PC-3 (cell line): Measurements from ENCODE around the gene PIEZO2. TPM values are rescaled to one million over a fixed set of nuclear protein-coding genes. Genes with fewer than 3 reads are reported as not detected.

Source experiments
- ATAC-seq: fragments of 200-7000 bp; cut with Tn5 transposase; 2 replicates; pipeline ENCODE4 v1.9.1; 2020; ENCODE audit warnings: mild to moderate bottlenecking, moderate library complexity
- BruUV-seq: library from RNA; stranded (reverse); fragments of 400-500 nt; replicated peaks from 2 replicates; lab custom pipeline; 2021; lab: Mats Ljungman, UMichigan
- CTCF ChIA-PET: fragments of 300-600 bp; sonication (Branson Sonifier 250); formaldehyde crosslinking; loops from one replicate; lab custom pipeline; 2022; ENCODE audit warnings: antibody characterized with exemption; lab: Charles Lee
- POLR2A ChIA-PET: fragments of 300-600 bp; sonication (Branson Sonifier 250); formaldehyde crosslinking; loops from one replicate; lab custom pipeline; 2022; ENCODE audit warnings: antibody characterized with exemption; ENCODE audit not compliant: unreplicated experiment; lab: Charles Lee
- DNase-seq: peaks from one replicate; pipeline ENCODE4 v3.0.0-alpha.2; 2015
- H2AFZ ChIP-seq: fragments of 300-600 bp; sonication (generic); 2 replicates; pipeline ENCODE4 v1.6.0; 2016; ENCODE audit warnings: antibody characterized with exemption, low read length
- H3F3A ChIP-seq: fragments of 300-600 bp; sonication (generic); one replicate; pipeline ENCODE4 v1.6.0; 2017; ENCODE audit warnings: antibody characterized with exemption, low read length, control low read depth, mild to moderate bottlenecking; ENCODE audit not compliant: unreplicated experiment
- H3K27ac ChIP-seq: fragments of 300-600 bp; sonication (generic); 2 replicates; pipeline ENCODE4 v1.5.1; 2016; ENCODE audit warnings: mild to moderate bottlenecking, low read length
- H3K27me3 ChIP-seq: fragments of 300-600 bp; sonication (generic); 2 replicates; pipeline ENCODE4 v1.6.1; 2016; ENCODE audit warnings: low read length, mixed read lengths
- H3K36me3 ChIP-seq: fragments of 300-600 bp; sonication (generic); 2 replicates; pipeline ENCODE4 v1.6.1; 2016; ENCODE audit warnings: low read depth, mixed run types, low read length, mixed read lengths
- H3K4me1 ChIP-seq: fragments of 300-600 bp; sonication (generic); 2 replicates; pipeline ENCODE4 v1.5.1; 2016; ENCODE audit warnings: low read length; ENCODE audit not compliant: insufficient read depth
- H3K4me2 ChIP-seq: fragments of 300-600 bp; sonication (generic); 2 replicates; pipeline ENCODE4 v1.6.0; 2016; ENCODE audit warnings: low read length
- H3K4me3 ChIP-seq: fragments of 300-600 bp; sonication (generic); 2 replicates; pipeline ENCODE4 v1.5.1; 2016; ENCODE audit warnings: mild to moderate bottlenecking, low read length, mixed read lengths
- H3K79me2 ChIP-seq: fragments of 300-600 bp; sonication (generic); 2 replicates; pipeline ENCODE4 v1.6.1; 2017; ENCODE audit warnings: low read length, mixed read lengths
- H3K9ac ChIP-seq: fragments of 300-600 bp; sonication (generic); 2 replicates; pipeline ENCODE4 v1.6.0; 2016; ENCODE audit warnings: mild to moderate bottlenecking, low read length
- H3K9me2 ChIP-seq: fragments of 300-600 bp; sonication (generic); replicated peaks from 2 replicates; pipeline ENCODE4 v1.6.1; 2016; ENCODE audit warnings: mixed run types, low read length, mixed read lengths
- H3K9me3 ChIP-seq: fragments of 300-600 bp; sonication (generic); 2 replicates; pipeline ENCODE4 v1.6.1; 2016; ENCODE audit warnings: low read length, mixed read lengths
- H4K20me1 ChIP-seq: fragments of 300-600 bp; sonication (generic); 2 replicates; pipeline ENCODE4 v1.6.1; 2016; ENCODE audit warnings: low read length, mixed read lengths
- CTCF ChIP-seq: fragments of 300-600 bp; sonication (generic); conservative IDR thresholded peaks from 2 replicates; pipeline ENCODE4 v1.5.1; 2017; ENCODE audit warnings: antibody characterized with exemption, low read depth, mild to moderate bottlenecking, low read length
- EZH2 ChIP-seq: fragments of 300-600 bp; sonication (generic); IDR thresholded peaks from one replicate; pipeline ENCODE4 v1.6.1; 2017; ENCODE audit warnings: antibody characterized with exemption, mild to moderate bottlenecking, low read length; ENCODE audit not compliant: unreplicated experiment
- EZH2phosphoT487 ChIP-seq: fragments of 300-600 bp; sonication (generic); IDR thresholded peaks from 2 replicates; pipeline ENCODE4 v1.6.1; 2018; ENCODE audit warnings: mild to moderate bottlenecking, antibody characterized with exemption, low read length, borderline replicate concordance
- intact Hi-C: fragments of 100-400 bp; cut with micrococcal nuclease; formaldehyde crosslinking; loops from 2 replicates; pipeline ENCODE4 v1.9.0; 2023
- total RNA-seq: library from RNA; depleted of rRNA; stranded (reverse); fragments of >200 nt; gene quantifications from 2 replicates; pipeline ENCODE4 v1.2.3, GENCODE V29; 2014

Gene PIEZO2
- total RNA-seq, 1 experiment from 2014 or later: not detected

- H3K4me3 ChIP-seq: no peak overlapping the region
- no peaks in the 10 kb centered on the region for H3K4me1 ChIP-seq
- H3K79me2 ChIP-seq: no peaks in the 10 kb centered on the region
- ATAC-seq: no peak
- no peak overlapping the region for H3K4me2 ChIP-seq
- no peak overlapping the region for H2AFZ ChIP-seq
- no peaks in the 10 kb centered on the region for H3K9me3 ChIP-seq
- CTCF ChIA-PET: no interaction called here
- no peak overlapping the region for H3K27ac ChIP-seq
- DNase-seq: no peak
- H3F3A ChIP-seq: no peaks in the 10 kb centered on the region
- no peak overlapping the region for H3K9ac ChIP-seq
- no peaks in the 10 kb centered on the region for H3K36me3 ChIP-seq
- POLR2A ChIA-PET: no interaction called here
- peaks cover 57% of the 10 kb centered on the region for H3K27me3 ChIP-seq
- TF ChIP-seq CTCF (no peak), EZH2phosphoT487 (no peak), EZH2 (no peak)
- H4K20me1 ChIP-seq: no peaks in the 10 kb centered on the region
- BruUV-seq: no TSS peak
- no peaks in the 10 kb centered on the region for H3K9me2 ChIP-seq
- intact Hi-C loops: no loop called here
Observed at GRCh38 chr18:11072632-11073031, 76.7 kb downstream of the PIEZO2 start.

GRCh38 chr18:11071300-11071699 lies 78.1 kb downstream of the PIEZO2 start:
- no peak for DNase-seq
- no peaks in the 10 kb centered on the region for H3K9me3 ChIP-seq
- no peak overlapping the region for H3K4me2 ChIP-seq
- ChIA-PET POLR2A (no interaction called here), CTCF (no interaction called here)
- H3K4me1 ChIP-seq: no peaks in the 10 kb centered on the region
- no peaks in the 10 kb centered on the region for H3K79me2 ChIP-seq
- no TSS peak for BruUV-seq
- no peaks in the 10 kb centered on the region for H3K9me2 ChIP-seq
- no peaks in the 10 kb centered on the region for H4K20me1 ChIP-seq
- H3K27ac ChIP-seq: no peak overlapping the region
- H3F3A ChIP-seq: no peaks in the 10 kb centered on the region
- peaks cover 54% of the 10 kb centered on the region for H3K27me3 ChIP-seq
- H3K9ac ChIP-seq: no peak overlapping the region
- no peak for ATAC-seq
- H3K4me3 ChIP-seq: no peak overlapping the region
- intact Hi-C loops: no loop called here
- no peaks in the 10 kb centered on the region for H3K36me3 ChIP-seq
- TF ChIP-seq EZH2phosphoT487: no peak
- TF ChIP-seq CTCF: no peak
- TF ChIP-seq EZH2: no peak
- no peak overlapping the region for H2AFZ ChIP-seq

GRCh38 chr18:11070593-11070992 lies 78.8 kb downstream of the PIEZO2 start:
- no peaks in the 10 kb centered on the region for H3K9me2 ChIP-seq
- H3K4me3 ChIP-seq: no peak overlapping the region
- no peaks in the 10 kb centered on the region for H4K20me1 ChIP-seq
- ATAC-seq (no peak), DNase-seq (no peak)
- no peak overlapping the region for H3K9ac ChIP-seq
- H3K79me2 ChIP-seq: no peaks in the 10 kb centered on the region
- H3K4me2 ChIP-seq: no peak overlapping the region
- no peak overlapping the region for H3K27ac ChIP-seq
- CTCF ChIA-PET: no interaction called here
- H3K4me1 ChIP-seq: no peaks in the 10 kb centered on the region
- intact Hi-C loops: no loop called here
- H3K36me3 ChIP-seq: no peaks in the 10 kb centered on the region
- no peak overlapping the region for H2AFZ ChIP-seq
- no peaks in the 10 kb centered on the region for H3F3A ChIP-seq
- H3K27me3 ChIP-seq: peaks cover 54% of the 10 kb centered on the region
- no peaks in the 10 kb centered on the region for H3K9me3 ChIP-seq
- no TSS peak for BruUV-seq
- no peak for TF ChIP-seq CTCF
- TF ChIP-seq EZH2phosphoT487: no peak
- TF ChIP-seq EZH2: no peak
- POLR2A ChIA-PET: no interaction called here
